Omental fat pad (tissue), 4 donors: ENCODE measurements around the gene KIF17. TPM values are rescaled to one million over a fixed set of nuclear protein-coding genes. Genes with fewer than 3 reads are reported as not detected.

Experiments used
- ATAC-seq: fragments of 150-250 bp; one replicate; pipeline ENCODE4 v1.9.1; 2016; ENCODE audit warnings: mild to moderate bottlenecking, moderate library complexity; ENCODE audit not compliant: low FRiP score
- DNase-seq: peaks from one replicate; pipeline ENCODE4 v3.0.0-alpha.2; 2019; ENCODE audit warnings: low spot score
- total RNA-seq, 4 donors: library from RNA; depleted of rRNA; stranded (reverse); fragments of >200 nt; gene quantifications; one replicate each; pipeline ENCODE4 v1.1.0, GENCODE V29; 2016
- TF ChIP-seq, protein P1 (sequence below), 3 donors: fragments of 450-650 bp; IDR thresholded peaks; one replicate each; pipeline ENCODE4 v1.5.1; 2016 to 2017; ENCODE audit warnings: antibody characterized with exemption in 3 of 3, mild to moderate bottlenecking in 3 of 3, moderate library complexity in 2 of 3

Gene KIF17
- total RNA-seq, 4 donors from 2014 or later = 2.6 to 14.8 (median 4.1) TPM

DNA sequence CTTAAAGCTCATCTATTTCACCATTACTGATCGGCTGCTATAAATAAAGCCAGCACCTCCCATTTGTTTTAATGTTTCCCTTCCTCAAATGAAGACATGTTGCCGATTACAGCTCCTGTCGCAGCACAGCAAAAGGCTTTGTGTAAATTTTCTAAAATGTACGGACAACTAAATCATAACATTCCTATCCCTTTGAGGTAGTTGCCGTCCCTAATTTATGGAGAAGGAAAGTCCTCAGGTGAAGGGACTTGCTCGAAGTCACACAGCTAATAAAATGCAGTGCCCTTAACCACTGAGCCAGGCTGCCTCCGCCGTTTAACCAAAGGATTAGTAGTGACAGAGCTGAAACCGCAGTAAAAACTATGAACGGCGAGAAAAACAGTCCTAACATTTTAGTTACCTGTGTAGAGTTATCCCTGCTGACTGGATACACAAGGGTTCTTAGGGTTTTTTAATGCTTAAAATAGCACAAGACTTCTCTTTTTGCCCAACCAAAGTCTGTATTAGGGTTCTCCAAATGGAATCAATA lies 83.7 kb downstream of the KIF17 start:
- DNase-seq = no peak
- ATAC-seq = no peak
- TF ChIP-seq, protein P1, sequence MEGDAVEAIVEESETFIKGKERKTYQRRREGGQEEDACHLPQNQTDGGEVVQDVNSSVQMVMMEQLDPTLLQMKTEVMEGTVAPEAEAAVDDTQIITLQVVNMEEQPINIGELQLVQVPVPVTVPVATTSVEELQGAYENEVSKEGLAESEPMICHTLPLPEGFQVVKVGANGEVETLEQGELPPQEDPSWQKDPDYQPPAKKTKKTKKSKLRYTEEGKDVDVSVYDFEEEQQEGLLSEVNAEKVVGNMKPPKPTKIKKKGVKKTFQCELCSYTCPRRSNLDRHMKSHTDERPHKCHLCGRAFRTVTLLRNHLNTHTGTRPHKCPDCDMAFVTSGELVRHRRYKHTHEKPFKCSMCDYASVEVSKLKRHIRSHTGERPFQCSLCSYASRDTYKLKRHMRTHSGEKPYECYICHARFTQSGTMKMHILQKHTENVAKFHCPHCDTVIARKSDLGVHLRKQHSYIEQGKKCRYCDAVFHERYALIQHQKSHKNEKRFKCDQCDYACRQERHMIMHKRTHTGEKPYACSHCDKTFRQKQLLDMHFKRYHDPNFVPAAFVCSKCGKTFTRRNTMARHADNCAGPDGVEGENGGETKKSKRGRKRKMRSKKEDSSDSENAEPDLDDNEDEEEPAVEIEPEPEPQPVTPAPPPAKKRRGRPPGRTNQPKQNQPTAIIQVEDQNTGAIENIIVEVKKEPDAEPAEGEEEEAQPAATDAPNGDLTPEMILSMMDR (IDR thresholded peaks at IDR 0.05) = no peak

DNA sequence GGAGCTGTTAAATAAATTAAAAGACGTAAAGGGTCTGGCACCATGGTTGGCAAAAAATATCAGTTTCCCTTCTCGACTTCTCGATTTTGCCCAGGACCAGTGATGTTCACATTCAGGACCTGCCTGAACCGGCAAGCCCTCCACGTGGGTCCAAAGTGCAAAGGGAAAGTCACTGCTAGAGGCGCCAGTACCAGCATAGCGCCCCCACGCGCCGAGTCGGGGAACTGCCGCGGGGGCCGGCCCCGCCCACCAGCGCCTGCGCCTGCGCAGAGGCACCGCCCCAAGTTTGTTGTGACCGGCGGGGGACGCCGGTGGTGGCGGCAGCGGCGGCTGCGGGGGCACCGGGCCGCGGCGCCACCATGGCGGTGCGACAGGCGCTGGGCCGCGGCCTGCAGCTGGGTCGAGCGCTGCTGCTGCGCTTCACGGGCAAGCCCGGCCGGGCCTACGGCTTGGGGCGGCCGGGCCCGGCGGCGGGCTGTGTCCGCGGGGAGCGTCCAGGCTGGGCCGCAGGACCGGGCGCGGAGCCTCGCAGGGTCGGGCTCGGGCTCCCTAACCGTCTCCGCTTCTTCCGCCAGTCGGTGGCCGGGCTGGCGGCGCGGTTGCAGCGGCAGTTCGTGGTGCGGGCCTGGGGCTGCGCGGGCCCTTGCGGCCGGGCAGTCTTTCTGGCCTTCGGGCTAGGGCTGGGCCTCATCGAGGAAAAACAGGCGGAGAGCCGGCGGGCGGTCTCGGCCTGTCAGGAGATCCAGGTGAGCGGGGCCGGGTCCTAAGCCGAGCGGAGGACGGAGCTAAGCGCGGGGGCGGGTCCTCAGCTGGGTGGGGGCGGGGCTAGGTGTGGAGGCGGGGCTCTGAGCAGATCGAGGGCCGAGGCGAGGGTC lies 84.4 kb downstream of the KIF17 start, which contains the start of gene PINK1:
Gene PINK1 (plus strand): TSS at position 269 of the 875 bp plus-strand sequence. CDS start 91 bp downstream, at position 360.
- ATAC-seq = peak; percentile 86
- DNase-seq = peak; percentile 60
- TF ChIP-seq, protein P1 (IDR thresholded peaks at IDR 0.05) = peak in 2 of 3 donors; percentile 89 to 97

DNA sequence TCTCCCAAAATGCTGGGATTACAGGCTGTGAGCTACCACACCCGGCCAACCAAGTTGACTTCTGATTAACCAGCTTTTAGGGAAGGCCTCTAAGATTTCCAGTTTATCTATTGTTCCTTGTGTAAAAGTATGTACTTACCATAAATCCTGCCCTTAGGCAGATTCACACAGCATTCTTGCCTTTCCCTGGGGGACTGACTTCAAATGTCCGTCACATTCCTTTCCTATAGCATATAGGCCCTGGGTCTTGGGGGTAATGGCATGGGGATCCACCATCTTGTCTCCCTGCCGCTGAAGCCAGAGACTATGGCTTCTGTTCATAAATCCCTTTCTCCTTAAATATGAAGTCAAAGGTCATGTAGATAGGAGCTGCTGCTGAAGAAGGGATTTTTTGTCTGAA lies 85.4 kb downstream of the KIF17 start:
- TF ChIP-seq, protein P1 (IDR thresholded peaks at IDR 0.05) = no peak
- DNase-seq (no peak), ATAC-seq (no peak)

DNA sequence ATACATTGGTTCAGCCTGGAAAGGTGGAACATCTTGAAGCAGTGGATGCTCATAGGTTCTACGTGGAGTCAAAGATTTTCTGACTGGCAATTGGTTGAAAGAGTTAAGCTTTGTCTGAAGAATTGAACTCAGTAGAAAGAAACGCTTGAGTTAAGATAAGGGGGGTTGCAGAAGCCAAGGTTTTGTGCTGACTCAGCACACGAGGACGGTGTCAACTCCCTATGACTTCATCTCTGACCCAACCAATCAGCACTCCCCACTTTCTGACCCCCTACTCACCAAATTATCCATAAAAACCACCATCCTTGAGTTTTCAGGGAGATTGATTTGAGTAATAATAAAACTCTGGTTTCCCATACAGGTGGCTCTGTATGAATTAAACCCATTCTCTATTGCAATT lies 87.1 kb downstream of the KIF17 start:
- DNase-seq = no peak

DNA sequence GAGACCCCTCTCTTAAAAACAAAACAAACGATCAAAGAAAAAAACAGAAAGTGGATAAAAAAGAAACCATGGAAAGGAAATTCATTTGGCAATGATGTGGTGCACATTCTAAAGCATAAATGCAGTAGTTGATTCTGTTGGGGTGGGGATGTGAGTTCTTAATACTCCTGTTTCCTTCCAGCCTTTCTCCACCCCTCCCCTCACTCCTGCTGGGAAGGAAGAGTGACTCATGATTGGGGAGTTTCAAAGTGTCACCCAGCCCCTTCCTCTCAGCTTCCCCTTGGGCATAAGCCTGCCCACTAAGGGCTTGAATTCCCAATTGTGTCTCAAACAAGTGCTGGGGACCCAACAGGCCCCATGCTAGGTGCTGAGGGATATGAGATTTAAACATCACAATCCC lies 91.3 kb downstream of the KIF17 start:
- DNase-seq = no peak
- no peak for ATAC-seq
- TF ChIP-seq, protein P1 (IDR thresholded peaks at IDR 0.05) = no peak

More for the DNA sequence above, 87.1 kb downstream of the KIF17 start:
- TF ChIP-seq, protein P1 (IDR thresholded peaks at IDR 0.05) = no peak
- no peak for ATAC-seq

DNA sequence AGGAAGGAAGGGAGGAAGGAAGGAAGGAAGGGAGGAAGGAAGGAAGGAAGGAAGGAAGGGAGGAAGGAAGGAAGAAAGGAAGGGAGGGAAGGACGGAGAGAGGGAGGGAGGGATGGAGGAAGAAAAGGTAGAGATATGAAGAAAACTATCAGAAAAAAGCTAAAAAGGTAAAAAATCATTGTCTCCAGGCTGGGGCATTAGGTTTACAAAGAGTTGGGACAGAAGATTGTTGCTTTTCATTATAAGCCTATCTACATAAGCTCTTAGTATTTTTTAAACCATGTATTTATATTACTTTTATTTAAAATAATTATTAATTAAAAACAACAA lies 91.7 kb downstream of the KIF17 start:
- DNase-seq (no peak), ATAC-seq (no peak)
- TF ChIP-seq, protein P1 (IDR thresholded peaks at IDR 0.05) = no peak
